Measurements from ENCODE around the gene VAX1. TPM values are rescaled to one million over a fixed set of nuclear protein-coding genes. Genes with fewer than 3 reads are reported as not detected.

The VAX1 gene
- total RNA-seq, 3 donors from 2014 or later (not counting 1 experiment from before 2014, with no cell fraction given) = not detected

Other genes with a start within 250 kb of the VAX1 start
- gene SHTN1, start 133.1 kb downstream of the VAX1 start, total RNA-seq = 1 to 10 TPM in 2 of 3 donors, under 1 TPM in 1; 0.88 to 1.4 (median 1.1) TPM
- gene KCNK18, start 59.2 kb upstream of the VAX1 start, total RNA-seq = not detected
- 1 to 10 TPM in 1 of 3 donors, under 1 TPM in 2; 0.21 to 8.0 (median 0.36) TPM for gene SLC18A2, start 102.8 kb upstream of the VAX1 start, total RNA-seq
- 10 to 100 TPM; 44.5 to 64.3 (median 51.8) TPM for gene PDZD8, start 237.2 kb upstream of the VAX1 start, total RNA-seq

Data from natural killer cell (primary cell).